Esophagus squamous epithelium (tissue), 4 donors: Measurements from ENCODE around the gene NCOR2.

Source experiments
- CTCF ChIP-seq, 6 experiments: fragments of 450-650 bp in 4 of 6; fragments of 200-600 bp in 2 of 6; sonication (generic) in 2 of 6; IDR thresholded peaks; one replicate each; pipeline ENCODE4 v1.5.1; 2016 to 2019; ENCODE audit warnings: antibody characterized with exemption in 6 of 6, mild to moderate bottlenecking in 4 of 6, moderate library complexity in 4 of 6
- POLR2A ChIP-seq, 4 donors: fragments of 450-650 bp; IDR thresholded peaks; one replicate each; pipeline ENCODE4 v1.6.1; 2017; ENCODE audit warnings: antibody characterized with exemption in 4 of 4, mild to moderate bottlenecking in 4 of 4, moderate library complexity in 3 of 4

- no peak for TF ChIP-seq CTCF (IDR thresholded peaks at IDR 0.05)
- no peak for TF ChIP-seq POLR2A (IDR thresholded peaks at IDR 0.05)
Measured at GRCh38 chr12:124612410-124612680, 44.9 kb upstream of the NCOR2 start.
